Measurements from ENCODE around the gene SLC25A41.

DNA sequence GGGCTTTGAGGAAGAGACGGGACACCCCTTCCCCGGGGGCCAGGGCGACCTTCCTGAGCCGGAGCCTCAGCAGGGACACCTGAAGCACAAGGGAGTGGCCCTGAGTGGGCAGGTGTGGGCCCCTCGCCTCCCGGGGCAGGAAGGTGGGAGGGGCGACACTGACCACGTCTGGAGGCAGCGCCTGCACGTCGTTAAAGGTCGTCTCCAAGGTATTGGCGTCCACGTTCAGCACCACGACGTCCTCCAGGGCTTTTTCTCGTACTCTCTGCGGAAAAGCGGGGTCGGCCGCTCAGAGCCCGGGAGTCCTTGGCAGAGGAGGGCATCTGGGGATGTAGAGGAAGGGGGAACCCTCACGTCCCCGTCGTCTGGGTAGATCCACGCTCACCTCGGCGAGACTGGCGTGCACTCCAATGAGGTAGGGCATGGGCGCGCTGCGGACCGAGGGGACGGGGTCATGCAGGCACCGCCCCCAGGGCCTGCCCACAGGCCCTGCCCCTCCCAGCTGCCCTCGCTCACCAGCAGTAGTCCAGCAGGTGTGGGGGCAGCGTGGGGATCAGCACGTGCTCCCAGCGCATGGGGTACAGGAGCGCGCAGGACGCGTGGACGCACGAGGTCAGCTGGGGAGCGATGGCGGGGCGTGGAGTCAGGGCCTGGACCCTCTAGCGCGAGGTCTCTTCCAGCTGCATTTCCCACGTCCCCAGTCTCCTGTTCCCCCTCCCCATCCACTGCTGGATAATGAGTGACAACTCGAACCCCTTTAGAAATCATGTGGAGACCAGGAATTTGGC is 42.0 kb upstream of the SLC25A41 start:
- no peak for TF ChIP-seq EZH2 (IDR thresholded peaks at IDR 0.05; ENCODE audit: borderline replicate concordance, low read length)
- TF ChIP-seq CTCF (IDR thresholded peaks at IDR 0.05; ENCODE audit: low read length) = no peak
